Natural killer cell (primary cell): ENCODE measurements around the gene CLDN19. TPM values are rescaled to one million over a fixed set of nuclear protein-coding genes. Genes with fewer than 3 reads are reported as not detected.

Experiments used
- ATAC-seq, 3 donors: fragments of 150-1000 bp in 2 of 3; fragments of 200-7000 bp in 1 of 3; cut with Tn5 transposase; 1 replicate in 1 of 3; 2 replicates in 2 of 3; pipeline ENCODE4 v1.10.0; 2021; ENCODE audit warnings: mild to moderate bottlenecking in 2 of 3, moderate library complexity in 2 of 3
- DNase-seq, 2 donors: peaks; one replicate each; pipeline versions ENCODE4 v3.0.0 to v3.0.0-alpha.2; 2013 to 2021; ENCODE audit warnings: mixed read lengths in 1 of 2
- H3K27ac ChIP-seq: one replicate; pipeline ENCODE4 v1.5.1; 2013; ENCODE audit warnings: mild to moderate bottlenecking, low read length
- H3K27me3 ChIP-seq: one replicate; pipeline ENCODE4 v1.6.1; 2013; ENCODE audit warnings: low read length; ENCODE audit not compliant: control insufficient read depth, insufficient read depth
- H3K36me3 ChIP-seq: one replicate; pipeline ENCODE4 v1.6.1; 2013; ENCODE audit warnings: low read length; ENCODE audit not compliant: control insufficient read depth, insufficient read depth
- H3K4me1 ChIP-seq: one replicate; pipeline ENCODE4 v1.6.1; 2013; ENCODE audit warnings: low read length; ENCODE audit not compliant: control insufficient read depth, insufficient read depth
- H3K4me3 ChIP-seq: one replicate; pipeline ENCODE4 v1.5.1; 2013; ENCODE audit warnings: low read length
- H3K9me3 ChIP-seq: one replicate; pipeline ENCODE4 v1.6.1; 2013; ENCODE audit warnings: low read length; ENCODE audit not compliant: control insufficient read depth, insufficient read depth
- H3K27ac Mint-ChIP-seq, 2 donors: one replicate each; pipeline ENCODE4 v1.8.0; 2022; ENCODE audit warnings: mild to moderate bottlenecking in 2 of 2, mixed read lengths in 2 of 2, moderate library complexity in 1 of 2
- H3K27me3 Mint-ChIP-seq, 2 donors: one replicate each; pipeline ENCODE4 v1.8.0; 2022; ENCODE audit warnings: low read depth in 2 of 2, mixed read lengths in 2 of 2
- H3K36me3 Mint-ChIP-seq: one replicate; pipeline ENCODE4 v1.8.0; 2022; ENCODE audit warnings: mixed read lengths
- H3K4me1 Mint-ChIP-seq, 2 donors: one replicate each; pipeline ENCODE4 v1.8.0; 2022; ENCODE audit warnings: mixed read lengths in 2 of 2
- H3K4me3 Mint-ChIP-seq: one replicate; pipeline ENCODE4 v1.8.0; 2022; ENCODE audit warnings: mild to moderate bottlenecking, moderate library complexity, mixed read lengths
- H3K9me3 Mint-ChIP-seq, 2 donors: one replicate each; pipeline ENCODE4 v1.8.0; 2022; ENCODE audit warnings: mixed read lengths in 2 of 2
- WGBS: methylation state at CpG from one replicate; pipeline ENCODE4 v1.1.7; 2013; ENCODE audit warnings: missing lambda C conversion rate; ENCODE audit not compliant: insufficient coverage; 5-methylcytosine and 5-hydroxymethylcytosine counted together
- intact Hi-C: fragments of 100-400 bp; cut with micrococcal nuclease; formaldehyde crosslinking; loops from one replicate; pipeline ENCODE4 v1.14.2; 2022
- total RNA-seq, 4 donors: library from RNA; stranded (reverse); fragments of 120-200 nt in 1 of 4; gene quantifications; one replicate each; pipeline versions ENCODE4 v1.2.3 to v1.2.4, GENCODE V29; 2013 to 2022
- TF ChIP-seq, protein P1 (sequence below): fragments of 200-600 bp; IDR thresholded peaks from one replicate; pipeline ENCODE4 v1.8.0; 2022; ENCODE audit warnings: antibody characterized with exemption

CLDN19 gene
- total RNA-seq, 3 donors from 2014 or later (not counting 1 experiment from before 2014, with no cell fraction given), result not detected

DNA sequence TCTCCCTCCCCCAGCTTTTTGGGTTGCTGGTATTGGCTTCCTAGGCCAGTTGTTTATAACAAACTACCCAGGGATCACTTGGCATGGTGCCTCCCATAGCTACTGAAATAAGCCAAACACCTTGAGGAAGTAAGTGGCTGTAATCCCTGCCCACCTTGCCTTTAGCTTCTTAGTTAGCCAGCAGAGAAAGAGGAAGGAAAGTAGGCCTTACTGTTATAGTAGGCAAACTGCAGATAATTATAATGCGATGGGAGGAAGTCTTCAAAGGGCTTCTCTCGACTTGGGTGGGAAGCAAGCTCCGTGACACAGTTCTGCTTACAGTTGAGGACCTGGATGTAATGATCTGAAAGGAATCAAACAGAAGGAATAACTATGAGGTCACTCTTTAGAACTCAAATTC lies 18.6 kb upstream of the CLDN19 start:
- Mint-ChIP-seq H3K4me1 (peaks cover 5 to 13% of the 10 kb centered on the region in 2 donors), H3K4me3 (no peak overlapping the region), H3K27me3 (no peaks in the 10 kb centered on the region), H3K27ac (no peak overlapping the region), H3K36me3 (peaks cover 23% of the 10 kb centered on the region), H3K9me3 (no peaks in the 10 kb centered on the region)
- DNase-seq (no peak), ATAC-seq (no peak)
- no peak overlapping the region for H3K27ac ChIP-seq
- no peaks in the 10 kb centered on the region for H3K27me3 ChIP-seq
- TF ChIP-seq, protein P1, sequence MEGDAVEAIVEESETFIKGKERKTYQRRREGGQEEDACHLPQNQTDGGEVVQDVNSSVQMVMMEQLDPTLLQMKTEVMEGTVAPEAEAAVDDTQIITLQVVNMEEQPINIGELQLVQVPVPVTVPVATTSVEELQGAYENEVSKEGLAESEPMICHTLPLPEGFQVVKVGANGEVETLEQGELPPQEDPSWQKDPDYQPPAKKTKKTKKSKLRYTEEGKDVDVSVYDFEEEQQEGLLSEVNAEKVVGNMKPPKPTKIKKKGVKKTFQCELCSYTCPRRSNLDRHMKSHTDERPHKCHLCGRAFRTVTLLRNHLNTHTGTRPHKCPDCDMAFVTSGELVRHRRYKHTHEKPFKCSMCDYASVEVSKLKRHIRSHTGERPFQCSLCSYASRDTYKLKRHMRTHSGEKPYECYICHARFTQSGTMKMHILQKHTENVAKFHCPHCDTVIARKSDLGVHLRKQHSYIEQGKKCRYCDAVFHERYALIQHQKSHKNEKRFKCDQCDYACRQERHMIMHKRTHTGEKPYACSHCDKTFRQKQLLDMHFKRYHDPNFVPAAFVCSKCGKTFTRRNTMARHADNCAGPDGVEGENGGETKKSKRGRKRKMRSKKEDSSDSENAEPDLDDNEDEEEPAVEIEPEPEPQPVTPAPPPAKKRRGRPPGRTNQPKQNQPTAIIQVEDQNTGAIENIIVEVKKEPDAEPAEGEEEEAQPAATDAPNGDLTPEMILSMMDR, result no peak
- H3K36me3 ChIP-seq, result peaks cover 49% of the 10 kb centered on the region
- intact Hi-C loops, result no loop called here
- no peak overlapping the region for H3K4me3 ChIP-seq
- no peaks in the 10 kb centered on the region for H3K9me3 ChIP-seq
- 40% methylated on average over 3 of the region's 3 CpGs for WGBS
- no peaks in the 10 kb centered on the region for H3K4me1 ChIP-seq

DNA sequence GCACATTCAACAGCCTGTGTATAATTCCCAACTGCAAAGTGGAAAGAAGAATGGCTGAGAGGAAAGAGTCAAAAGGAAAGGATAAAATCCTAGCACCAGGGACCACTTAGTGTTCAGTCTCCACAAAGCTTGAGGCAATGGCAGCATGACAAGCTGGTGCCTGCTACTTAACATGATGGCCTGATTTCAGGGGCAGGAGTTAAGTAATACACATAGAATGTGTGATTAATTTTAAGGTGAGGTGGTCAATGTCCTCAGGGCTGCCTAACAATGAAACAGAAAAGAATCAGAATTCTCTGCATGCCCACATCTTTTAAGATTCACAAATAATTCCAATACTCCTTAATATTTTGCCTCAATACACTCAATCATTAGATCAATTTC lies 17.8 kb upstream of the CLDN19 start:
- Mint-ChIP-seq H3K4me1 (peaks cover 5 to 13% of the 10 kb centered on the region in 2 donors), H3K36me3 (peaks cover 24% of the 10 kb centered on the region), H3K27me3 (no peaks in the 10 kb centered on the region), H3K4me3 (no peak overlapping the region), H3K9me3 (no peaks in the 10 kb centered on the region), H3K27ac (no peak overlapping the region)
- Histone ChIP-seq H3K4me1 (no peaks in the 10 kb centered on the region), H3K4me3 (no peak overlapping the region), H3K27me3 (no peaks in the 10 kb centered on the region), H3K36me3 (peaks cover 55% of the 10 kb centered on the region), H3K9me3 (no peaks in the 10 kb centered on the region), H3K27ac (no peak overlapping the region)
- TF ChIP-seq, protein P1, result no peak
- DNase-seq (no peak), ATAC-seq (no peak)
- intact Hi-C loops, result no loop called here

DNA sequence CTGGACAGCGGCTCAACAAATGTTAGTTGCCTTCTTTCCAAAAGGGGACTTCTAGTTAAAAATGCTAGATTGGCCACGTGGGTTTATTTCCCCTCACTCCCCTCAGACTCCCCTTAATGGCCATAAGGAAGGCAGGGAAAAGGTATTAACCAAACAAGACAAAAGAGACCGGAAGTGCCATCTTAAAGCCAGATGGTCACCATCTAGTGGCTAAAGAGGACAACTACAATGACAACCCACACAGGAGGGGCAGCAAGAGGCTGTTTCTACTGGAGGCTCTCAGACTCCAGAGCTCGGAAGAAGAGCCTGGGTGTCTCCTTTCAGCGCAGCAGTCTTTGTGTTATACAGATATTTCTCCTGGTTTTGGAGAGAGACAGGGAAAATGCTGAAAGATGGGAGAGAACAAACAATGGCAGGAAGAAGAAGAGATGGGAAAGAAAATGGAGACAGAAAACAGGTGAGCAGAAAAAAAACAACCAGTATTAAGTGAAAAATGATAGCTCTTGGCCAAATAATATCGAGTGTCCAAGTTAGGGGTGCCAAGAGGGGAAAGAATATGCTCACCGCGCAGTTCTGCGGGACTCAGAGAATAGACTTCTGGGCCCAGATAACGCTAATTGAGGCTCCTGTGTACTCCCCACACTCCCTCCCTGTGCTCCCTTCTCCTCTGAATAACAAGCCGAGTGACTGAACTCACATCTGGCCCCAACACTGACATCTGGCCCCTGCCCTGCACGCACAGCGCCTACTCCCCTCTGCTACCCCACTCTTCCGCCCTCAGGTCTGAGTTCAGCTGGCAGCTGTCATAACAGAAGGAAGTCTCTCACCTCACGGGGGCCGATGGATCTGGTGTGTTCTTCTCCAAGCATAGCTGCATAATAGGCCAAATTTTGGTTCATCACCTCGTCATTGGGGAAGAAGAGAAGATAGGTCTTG lies 17.2 kb upstream of the CLDN19 start:
- H3K4me3 Mint-ChIP-seq, result no peak overlapping the region
- H3K36me3 ChIP-seq, result peaks cover 62% of the 10 kb centered on the region
- no peaks in the 10 kb centered on the region for H3K27me3 Mint-ChIP-seq
- no peaks in the 10 kb centered on the region for H3K27me3 ChIP-seq
- intact Hi-C loops, result no loop called here
- no peaks in the 10 kb centered on the region for H3K9me3 Mint-ChIP-seq
- peak overlapping the region; percentile 19 to 72 for H3K27ac Mint-ChIP-seq
- H3K9me3 ChIP-seq, result no peaks in the 10 kb centered on the region
- peak in 1 of 2 donors; percentile 57 for DNase-seq
- peaks cover 30% of the 10 kb centered on the region for H3K36me3 Mint-ChIP-seq
- WGBS, result 92% methylated on average over 16 of the region's 17 CpGs
- ATAC-seq, result peak; percentile 67 to 92 (median 77)
- TF ChIP-seq, protein P1, result peak; percentile 57
- no peaks in the 10 kb centered on the region for H3K4me1 ChIP-seq
- peaks cover 5 to 13% of the 10 kb centered on the region in 2 donors for H3K4me1 Mint-ChIP-seq
- no peak overlapping the region for H3K27ac ChIP-seq
- no peak overlapping the region for H3K4me3 ChIP-seq
